ENCODE results near the gene FBXO47.

DNA sequence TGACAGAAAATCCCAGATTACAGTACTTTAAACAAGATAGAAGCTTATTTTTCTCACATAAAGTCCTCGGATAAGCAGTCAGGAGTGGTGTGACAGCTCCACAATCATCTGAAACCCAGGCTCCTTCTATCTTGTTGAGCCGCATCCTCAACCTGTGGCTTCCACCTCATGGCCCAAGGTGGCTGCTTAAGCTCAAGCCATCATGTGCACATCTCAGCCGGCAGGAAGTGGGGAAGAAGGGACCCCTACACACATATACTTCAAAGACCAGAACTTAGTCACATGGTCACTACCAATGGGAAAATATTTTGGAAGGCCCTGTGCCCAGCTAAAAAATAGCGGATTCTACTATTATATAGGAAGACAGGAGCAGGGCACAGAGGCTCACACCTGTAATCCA is 11.0 kb upstream of the FBXO47 start:
- TF ChIP-seq BHLHE40 (IDR thresholded peaks at IDR 0.05; ENCODE audit: borderline replicate concordance), result no peak
- no peak for TF ChIP-seq HDGF (IDR thresholded peaks at IDR 0.05; ENCODE audit: borderline replicate concordance)
- TF ChIP-seq SP1 (IDR thresholded peaks at IDR 0.05), result no peak
- TF ChIP-seq ARNT (IDR thresholded peaks at IDR 0.05), result no peak
- TF ChIP-seq LEF1 (IDR thresholded peaks at IDR 0.05; ENCODE audit: borderline replicate concordance), result no peak
- no peak for TF ChIP-seq L3MBTL2 (conservative IDR thresholded peaks at IDR 0.05)
- TF ChIP-seq NFRKB (IDR thresholded peaks at IDR 0.05), result no peak
- TF ChIP-seq, protein P1, sequence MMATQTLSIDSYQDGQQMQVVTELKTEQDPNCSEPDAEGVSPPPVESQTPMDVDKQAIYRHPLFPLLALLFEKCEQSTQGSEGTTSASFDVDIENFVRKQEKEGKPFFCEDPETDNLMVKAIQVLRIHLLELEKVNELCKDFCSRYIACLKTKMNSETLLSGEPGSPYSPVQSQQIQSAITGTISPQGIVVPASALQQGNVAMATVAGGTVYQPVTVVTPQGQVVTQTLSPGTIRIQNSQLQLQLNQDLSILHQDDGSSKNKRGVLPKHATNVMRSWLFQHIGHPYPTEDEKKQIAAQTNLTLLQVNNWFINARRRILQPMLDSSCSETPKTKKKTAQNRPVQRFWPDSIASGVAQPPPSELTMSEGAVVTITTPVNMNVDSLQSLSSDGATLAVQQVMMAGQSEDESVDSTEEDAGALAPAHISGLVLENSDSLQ (IDR thresholded peaks at IDR 0.05), result no peak
- no peak for TF ChIP-seq SUZ12 (IDR thresholded peaks at IDR 0.05)
- TF ChIP-seq FOXM1 (IDR thresholded peaks at IDR 0.05; ENCODE audit: borderline replicate concordance), result no peak
- no peak for TF ChIP-seq TARDBP (IDR thresholded peaks at IDR 0.05)
- no peak for TF ChIP-seq ELF4 (IDR thresholded peaks at IDR 0.05)
- TF ChIP-seq CTBP1 (IDR thresholded peaks at IDR 0.05; ENCODE audit: borderline replicate concordance), result no peak
- no peak for TF ChIP-seq FOXA1 (IDR thresholded peaks at IDR 0.05)

Data from HEK293T (cell line).